Right lobe of liver (tissue), 4 donors: ENCODE data around the gene RPL13A.

Experiments
- CTCF ChIP-seq, 4 donors: fragments of 200-600 bp in 3 of 4; fragments of 450-650 bp in 1 of 4; IDR thresholded peaks; one replicate each; pipeline versions ENCODE4 v1.5.1 to v1.8.0; 2016 to 2022; ENCODE audit warnings: antibody characterized with exemption in 4 of 4, mild to moderate bottlenecking in 2 of 4
- POLR2A ChIP-seq: fragments of 450-650 bp; IDR thresholded peaks from one replicate; pipeline ENCODE4 v1.6.1; 2017; ENCODE audit warnings: antibody characterized with exemption, mild to moderate bottlenecking
- donor health status: DM: no; HTN: no; CAD: no.
- donor health status: DM: no; HTN: no; CAD: no.
- donor health status: DM: no; HTN: yes; CAD: no.

- TF ChIP-seq CTCF (IDR thresholded peaks at IDR 0.05) (no peak), POLR2A (no peak)
These were observed 37.0 kb upstream of the RPL13A start for GRCh38 chr19:49450405-49450804.
